Kidney epithelial cell (primary cell): ENCODE results near the gene HNRNPM. TPM values are rescaled to one million over a fixed set of nuclear protein-coding genes. Genes with fewer than 3 reads are reported as not detected.
"Not testable (repeated sequence)": the region's sequence is repeated elsewhere in the genome, so short reads cannot be mapped to it uniquely, and the experiment has no call there.

Experiments used
- DNase-seq: peaks from one replicate; pipeline ENCODE4 v3.0.0-alpha.2; 2010; ENCODE audit warnings: low read depth
- H3K27me3 ChIP-seq: 2 replicates; pipeline ENCODE4 v1.6.0; 2011; ENCODE audit warnings: low read length; ENCODE audit not compliant: control insufficient read depth, insufficient read depth
- H3K36me3 ChIP-seq: 2 replicates; pipeline ENCODE4 v1.5.1; 2011; ENCODE audit warnings: low read length; ENCODE audit not compliant: control insufficient read depth, insufficient read depth
- H3K4me3 ChIP-seq: 2 replicates; pipeline ENCODE4 v1.5.1; 2011; ENCODE audit warnings: low read depth, mild to moderate bottlenecking, control low read depth, low read length
- total RNA-seq: library from RNA; depleted of rRNA; stranded (reverse); fragments of >200 nt; gene quantifications from 2 replicates; pipeline ENCODE4 v1.2.3, GENCODE V29; 2015
- TF ChIP-seq, protein P1 (sequence below): IDR thresholded peaks from 2 replicates; pipeline ENCODE4 v1.5.1; 2011; ENCODE audit warnings: mild to moderate bottlenecking, moderate library complexity, low read length, control low read depth, inconsistent platforms; ENCODE audit not compliant: insufficient read depth, poor library complexity, severe bottlenecking

HNRNPM gene
- total RNA-seq, 1 donor from 2014 or later, result 115 TPM

- H3K4me3 ChIP-seq, result peak within 1 kb of the TSS; percentile 66
- H3K36me3 ChIP-seq, result no peaks in the 10 kb centered on the region
- DNase-seq, result peak; percentile 84
- TF ChIP-seq, protein P1, sequence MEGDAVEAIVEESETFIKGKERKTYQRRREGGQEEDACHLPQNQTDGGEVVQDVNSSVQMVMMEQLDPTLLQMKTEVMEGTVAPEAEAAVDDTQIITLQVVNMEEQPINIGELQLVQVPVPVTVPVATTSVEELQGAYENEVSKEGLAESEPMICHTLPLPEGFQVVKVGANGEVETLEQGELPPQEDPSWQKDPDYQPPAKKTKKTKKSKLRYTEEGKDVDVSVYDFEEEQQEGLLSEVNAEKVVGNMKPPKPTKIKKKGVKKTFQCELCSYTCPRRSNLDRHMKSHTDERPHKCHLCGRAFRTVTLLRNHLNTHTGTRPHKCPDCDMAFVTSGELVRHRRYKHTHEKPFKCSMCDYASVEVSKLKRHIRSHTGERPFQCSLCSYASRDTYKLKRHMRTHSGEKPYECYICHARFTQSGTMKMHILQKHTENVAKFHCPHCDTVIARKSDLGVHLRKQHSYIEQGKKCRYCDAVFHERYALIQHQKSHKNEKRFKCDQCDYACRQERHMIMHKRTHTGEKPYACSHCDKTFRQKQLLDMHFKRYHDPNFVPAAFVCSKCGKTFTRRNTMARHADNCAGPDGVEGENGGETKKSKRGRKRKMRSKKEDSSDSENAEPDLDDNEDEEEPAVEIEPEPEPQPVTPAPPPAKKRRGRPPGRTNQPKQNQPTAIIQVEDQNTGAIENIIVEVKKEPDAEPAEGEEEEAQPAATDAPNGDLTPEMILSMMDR, result no peak
- H3K27me3 ChIP-seq, result no peaks in the 10 kb centered on the region
Observed at GRCh38 chr19:8513687-8514504, 69.1 kb downstream of the HNRNPM start, which contains the start of gene ZNF414. Gene ZNF414 (minus strand): TSS chr19:8514167. CDS start chr19:8514046, 121 bp downstream.

- not testable (repeated sequence) for H3K27me3 ChIP-seq, DNase-seq, H3K36me3 ChIP-seq
- H3K4me3 ChIP-seq, result peak overlapping the region; percentile 66
Observed at GRCh38 chr19:8514505-8515009, 69.8 kb downstream of the HNRNPM start.

DNA sequence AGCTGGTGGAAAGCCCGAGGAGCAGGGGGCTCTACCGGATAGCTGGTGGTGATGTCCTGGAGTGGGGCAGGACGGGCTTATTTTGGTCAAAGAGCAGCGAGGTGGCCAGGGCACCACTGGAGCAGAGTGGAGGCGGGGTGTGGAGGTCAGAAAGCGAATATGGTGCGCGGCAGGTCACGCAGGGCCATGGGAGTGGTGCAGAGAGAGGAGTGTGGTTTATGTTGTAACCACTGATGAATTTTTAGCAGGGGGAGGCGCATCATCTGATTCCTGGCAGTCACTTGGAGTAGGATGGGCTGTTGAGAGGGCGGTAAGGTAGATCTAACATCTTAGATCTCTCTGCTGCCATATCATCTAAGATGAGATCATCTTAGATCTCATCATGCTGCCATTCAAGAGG lies 70.5 kb downstream of the HNRNPM start:
- no peak for DNase-seq
- Histone ChIP-seq H3K4me3 (no peak overlapping the region), H3K27me3 (no peaks in the 10 kb centered on the region), H3K36me3 (no peaks in the 10 kb centered on the region)
- TF ChIP-seq, protein P1, result no peak

- no peak overlapping the region for H3K4me3 ChIP-seq
- no peak for DNase-seq
- TF ChIP-seq, protein P1, result no peak
- no peaks in the 10 kb centered on the region for H3K36me3 ChIP-seq
- H3K27me3 ChIP-seq, result no peaks in the 10 kb centered on the region
Observed at GRCh38 chr19:8517551-8518442, 73.0 kb downstream of the HNRNPM start.

DNA sequence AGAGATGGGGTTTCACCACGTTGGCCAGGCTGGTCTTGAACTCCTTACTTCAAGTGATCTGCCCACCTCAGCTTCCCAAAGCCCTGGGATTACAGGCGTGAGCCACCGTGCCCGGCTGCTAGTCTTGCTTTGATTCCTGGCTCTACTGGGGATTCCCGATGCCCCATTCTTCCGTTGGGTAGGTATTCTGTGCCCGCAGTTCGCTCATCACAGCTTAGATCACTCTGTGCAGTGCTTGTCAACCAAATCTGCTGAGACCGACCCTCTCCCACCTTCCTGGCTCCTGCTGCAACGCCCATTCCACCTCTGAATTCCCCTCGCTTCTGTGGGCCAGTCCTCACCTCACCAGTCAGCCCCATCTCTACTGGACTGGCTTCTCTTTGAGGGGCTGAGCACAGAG lies 73.8 kb downstream of the HNRNPM start:
- H3K27me3 ChIP-seq, result no peaks in the 10 kb centered on the region
- TF ChIP-seq, protein P1, result no peak
- no peak for DNase-seq
- H3K36me3 ChIP-seq, result no peaks in the 10 kb centered on the region
- H3K4me3 ChIP-seq, result no peak overlapping the region

DNA sequence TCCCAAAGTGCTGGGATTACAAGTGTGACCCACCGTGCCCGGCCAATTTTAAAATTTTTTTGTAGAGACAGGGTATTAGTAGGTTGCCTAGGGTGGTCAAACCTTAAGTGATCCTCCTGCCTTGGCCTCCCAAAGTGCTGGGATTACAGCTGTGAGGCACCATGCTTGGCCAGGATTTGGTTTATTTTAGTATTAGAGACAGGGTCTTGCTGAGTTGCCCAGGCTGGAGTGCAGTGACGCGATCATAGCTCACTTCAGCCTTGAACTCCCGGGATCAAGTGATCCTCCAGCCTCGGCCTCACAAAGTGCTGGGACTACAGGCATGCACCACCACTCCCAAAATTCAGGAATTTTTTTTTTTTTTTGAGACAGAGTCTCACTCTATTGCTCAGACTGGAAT lies 74.6 kb downstream of the HNRNPM start:
- no peak overlapping the region for H3K4me3 ChIP-seq
- no peak for DNase-seq
- H3K27me3 ChIP-seq, result no peaks in the 10 kb centered on the region
- H3K36me3 ChIP-seq, result no peaks in the 10 kb centered on the region
- TF ChIP-seq, protein P1, result no peak
